Keratinocyte (primary cell): Measurements from ENCODE around the gene VKORC1L1. TPM values are rescaled to one million over a fixed set of nuclear protein-coding genes. Genes with fewer than 3 reads are reported as not detected.

Source experiments
- DNase-seq: peaks from one replicate; pipeline ENCODE4 v3.0.0-alpha.2; 2011; ENCODE audit warnings: low read depth, missing footprints, low spot score
- FAIRE-seq: peaks from 2 replicates; lab custom pipeline; 2011; peaks lifted over from hg19 to GRCh38; lab: Jason Lieb, UNC
- H2AFZ ChIP-seq: 2 replicates; pipeline ENCODE4 v1.6.0; 2012; ENCODE audit warnings: low read length, control low read depth, inconsistent platforms; ENCODE audit not compliant: control insufficient read depth
- H3K27ac ChIP-seq: 2 replicates; pipeline ENCODE4 v1.5.1; 2011; ENCODE audit warnings: low read length; ENCODE audit not compliant: control insufficient read depth, insufficient read depth
- H3K27me3 ChIP-seq: 3 replicates; pipeline ENCODE4 v1.6.0; 2011; ENCODE audit warnings: low read length; ENCODE audit not compliant: control insufficient read depth, insufficient read depth; ENCODE audit errors: extremely low read depth
- H3K36me3 ChIP-seq, 2 experiments: 2 replicates in 1 of 2; 3 replicates in 1 of 2; pipeline ENCODE4 v1.5.1; 2011; ENCODE audit warnings: low read length in 2 of 2, mild to moderate bottlenecking in 1 of 2; ENCODE audit not compliant: control insufficient read depth in 2 of 2, insufficient read depth in 2 of 2; ENCODE audit errors: extremely low read depth in 1 of 2
- H3K4me1 ChIP-seq: 3 replicates; pipeline ENCODE4 v1.5.1; 2011; ENCODE audit warnings: low read length; ENCODE audit not compliant: control insufficient read depth, insufficient read depth; ENCODE audit errors: extremely low read depth
- H3K4me2 ChIP-seq: 3 replicates; pipeline ENCODE4 v1.6.0; 2011; ENCODE audit warnings: low read depth, low read length; ENCODE audit not compliant: control insufficient read depth, insufficient read depth; ENCODE audit errors: extremely low read depth
- H3K4me3 ChIP-seq, 3 experiments: fragments of 200-600 bp in 1 of 3; sonication (generic) in 1 of 3; 2 replicates in 2 of 3; 3 replicates in 1 of 3; pipeline ENCODE4 v1.5.1; 2011 to 2016; ENCODE audit warnings: low read length in 3 of 3, mild to moderate bottlenecking in 3 of 3, control low read depth in 2 of 3, inconsistent platforms in 1 of 3, low read depth in 1 of 3, mixed read lengths in 1 of 3, mixed run types in 1 of 3, moderate library complexity in 1 of 3; ENCODE audit not compliant: control insufficient read depth in 2 of 3, insufficient read depth in 2 of 3; ENCODE audit errors: extremely low read depth in 1 of 3
- H3K79me2 ChIP-seq: 2 replicates; pipeline ENCODE4 v1.6.0; 2012; ENCODE audit warnings: low read length; ENCODE audit not compliant: control insufficient read depth, insufficient read depth
- H3K9ac ChIP-seq: 3 replicates; pipeline ENCODE4 v1.6.0; 2011; ENCODE audit warnings: low read length; ENCODE audit not compliant: control insufficient read depth, insufficient read depth; ENCODE audit errors: extremely low read depth
- H3K9me1 ChIP-seq: 3 replicates; pipeline ENCODE4 v1.6.0; 2011; ENCODE audit warnings: low read length; ENCODE audit not compliant: control insufficient read depth, insufficient read depth; ENCODE audit errors: extremely low read depth
- H3K9me3 ChIP-seq: 2 replicates; pipeline ENCODE4 v1.5.1; 2012; ENCODE audit warnings: low read depth, low read length; ENCODE audit not compliant: control insufficient read depth
- H4K20me1 ChIP-seq: 3 replicates; pipeline ENCODE4 v1.6.0; 2011; ENCODE audit warnings: low read length; ENCODE audit not compliant: control insufficient read depth, insufficient read depth; ENCODE audit errors: extremely low read depth
- CTCF ChIP-seq, 3 experiments: IDR thresholded peaks in 1 of 3; conservative IDR thresholded peaks in 1 of 3; optimal IDR thresholded peaks in 1 of 3; 2 replicates in 2 of 3; 3 replicates in 1 of 3; pipeline versions ENCODE3 to v1.5.1; 2011; ENCODE audit warnings: low read length in 3 of 3, mild to moderate bottlenecking in 3 of 3, moderate library complexity in 2 of 3, control low read depth in 1 of 3, inconsistent platforms in 1 of 3; ENCODE audit not compliant: insufficient read depth in 2 of 3; ENCODE audit errors: extremely low read depth in 1 of 3
- EZH2 ChIP-seq: IDR thresholded peaks from one replicate; pipeline ENCODE4 v1.6.1; 2012; ENCODE audit warnings: inconsistent platforms, mild to moderate bottlenecking, low read length, moderate library complexity
- dilution Hi-C: fragments of 300-500 bp; cut with MboI; formaldehyde crosslinking; loops from one replicate; pipeline ENCODE4 v1.7.0; 2020; ENCODE audit warnings: low sequenced_read_pairs; ENCODE audit not compliant: extremely low pct_ligation_motif_present
- polyA plus RNA-seq, 5 experiments: library from polyadenylated mRNA; depleted of rRNA in 3 of 5; stranded (reverse) in 3 of 5; stranded (forward) in 1 of 5; unstranded in 1 of 5; fragments of >200 nt; gene quantifications; 1 replicate in 1 of 5; 2 replicates in 3 of 5; 3 replicates in 1 of 5; pipeline versions ENCODE4 v1.2.1 to v1.2.3, GENCODE V29; 2011 to 2012; ENCODE audit warnings: missing spikeins in 2 of 5, low read depth in 1 of 5, low replicate concordance in 1 of 5

VKORC1L1 gene
- polyA plus RNA-seq, 1 donor (not counting 4 experiments of a cell fraction or from before 2014, with no cell fraction given) = 19.4 TPM

- H4K20me1 ChIP-seq = no peaks in the 10 kb centered on the region
- no peaks in the 10 kb centered on the region for H3K36me3 ChIP-seq
- H3K9me1 ChIP-seq = no peaks in the 10 kb centered on the region
- H3K4me2 ChIP-seq = no peak overlapping the region
- no peaks in the 10 kb centered on the region for H3K9me3 ChIP-seq
- no peak overlapping the region for H3K27ac ChIP-seq
- dilution Hi-C loops = no loop called here
- DNase-seq (no peak), FAIRE-seq (no peak)
- H3K79me2 ChIP-seq = peaks cover 29% of the 10 kb centered on the region
- TF ChIP-seq EZH2 (no peak), CTCF (optimal IDR thresholded peaks at IDR 0.05 in 1 of 3, IDR thresholded peaks at IDR 0.05 in 1 of 3, conservative IDR thresholded peaks at IDR 0.05 in 1 of 3; ENCODE audit: extremely low read depth in 1 of 3, insufficient read depth in 2 of 3, low read length in 3 of 3) (no peak)
- no peaks in the 10 kb centered on the region for H3K27me3 ChIP-seq
- H3K9ac ChIP-seq = no peak overlapping the region
- no peaks in the 10 kb centered on the region for H3K4me1 ChIP-seq
- no peak overlapping the region for H3K4me3 ChIP-seq
- no peak overlapping the region for H2AFZ ChIP-seq
Observed at GRCh38 chr7:65931685-65932084, 58.8 kb downstream of the VKORC1L1 start.

GRCh38 chr7:65937296-65937695 is 64.4 kb downstream of the VKORC1L1 start:
- no peaks in the 10 kb centered on the region for H4K20me1 ChIP-seq
- peaks cover 0 to 4% of the 10 kb centered on the region in 2 experiments for H3K36me3 ChIP-seq
- DNase-seq (no peak), FAIRE-seq (no peak)
- H3K9me3 ChIP-seq = no peaks in the 10 kb centered on the region
- H3K9ac ChIP-seq = no peak overlapping the region
- TF ChIP-seq EZH2 (no peak), CTCF (optimal IDR thresholded peaks at IDR 0.05 in 1 of 3, IDR thresholded peaks at IDR 0.05 in 1 of 3, conservative IDR thresholded peaks at IDR 0.05 in 1 of 3; ENCODE audit: extremely low read depth in 1 of 3, insufficient read depth in 2 of 3, low read length in 3 of 3) (no peak)
- no peaks in the 10 kb centered on the region for H3K4me1 ChIP-seq
- H3K4me2 ChIP-seq = no peak overlapping the region
- H3K9me1 ChIP-seq = no peaks in the 10 kb centered on the region
- no peak overlapping the region for H3K27ac ChIP-seq
- no peak overlapping the region for H2AFZ ChIP-seq
- no peak overlapping the region for H3K4me3 ChIP-seq
- dilution Hi-C loops = no loop called here
- H3K27me3 ChIP-seq = no peaks in the 10 kb centered on the region
- peaks cover 16% of the 10 kb centered on the region for H3K79me2 ChIP-seq
